Neural crest cell (in vitro differentiated cells): Measurements from ENCODE around the gene ZNF493. TPM values are rescaled to one million over a fixed set of nuclear protein-coding genes. Genes with fewer than 3 reads are reported as not detected.

ENCODE experiments used
- DNase-seq: peaks from one replicate; pipeline ENCODE4 v3.0.0; 2021; ENCODE audit warnings: low read depth, mixed read lengths, low spot score
- H3K27ac Mint-ChIP-seq: one replicate; pipeline ENCODE4 v1.8.0; 2021; ENCODE audit warnings: mild to moderate bottlenecking, mixed read lengths; ENCODE audit not compliant: unreplicated experiment
- H3K27me3 Mint-ChIP-seq: 2 replicates; pipeline ENCODE4 v1.8.0; 2021; ENCODE audit warnings: low read depth, mild to moderate bottlenecking, mixed read lengths
- H3K36me3 Mint-ChIP-seq: 2 replicates; pipeline ENCODE4 v1.8.0; 2021; ENCODE audit warnings: low read depth, mild to moderate bottlenecking, mixed read lengths
- H3K4me1 Mint-ChIP-seq: 2 replicates; pipeline ENCODE4 v1.8.0; 2021; ENCODE audit warnings: mixed read lengths
- H3K4me3 Mint-ChIP-seq: one replicate; pipeline ENCODE4 v1.8.0; 2021; ENCODE audit warnings: mild to moderate bottlenecking, mixed read lengths
- H3K9me3 Mint-ChIP-seq: 2 replicates; pipeline ENCODE4 v1.8.0; 2021; ENCODE audit warnings: mixed read lengths
- CTCF ChIP-seq: fragments of 200-600 bp; sonication (generic); conservative IDR thresholded peaks from 2 replicates; pipeline ENCODE4 v1.5.0; 2021; ENCODE audit warnings: antibody characterized with exemption, mild to moderate bottlenecking
- total RNA-seq: library from RNA; stranded (reverse); gene quantifications from 2 replicates; pipeline ENCODE4 v1.2.1, GENCODE V29; 2021

The ZNF493 gene
- total RNA-seq, 1 donor from 2014 or later, result 22.3 TPM

- Mint-ChIP-seq H3K4me3 (peak overlapping the region; percentile 81), H3K27me3 (no peaks in the 10 kb centered on the region), H3K4me1 (no peaks in the 10 kb centered on the region), H3K36me3 (peaks cover 8% of the 10 kb centered on the region), H3K27ac (peak overlapping the region; percentile 99), H3K9me3 (peaks cover 6% of the 10 kb centered on the region)
- peak; percentile 75 for DNase-seq
- TF ChIP-seq CTCF, result no peak
Observed at GRCh38 chr19:21474671-21475181, 77.8 kb downstream of the ZNF493 start.

Other genes starting within 250 kb of the ZNF493 start
- 22.2 and 24.6 TPM in 2 replicates for gene ZNF708, start 67.7 kb upstream of the ZNF493 start, total RNA-seq
- 71.1 and 71.4 TPM in 2 replicates for gene ZNF738, start 38.1 kb upstream of the ZNF493 start, total RNA-seq
- 16.0 and 17.7 TPM in 2 replicates for gene ZNF429, start 108.5 kb downstream of the ZNF493 start, total RNA-seq